Right renal pelvis (tissue), 4 donors: Measurements from ENCODE around the gene POLR1G. TPM values are rescaled to one million over a fixed set of nuclear protein-coding genes. Genes with fewer than 3 reads are reported as not detected.
"Not testable (repeated sequence)": the region's sequence is repeated elsewhere in the genome, so short reads cannot be mapped to it uniquely, and the experiment has no call there.

Experiments used
- DNase-seq, 4 donors: peaks; one replicate each; pipeline ENCODE4 v3.0.0-alpha.2; 2013; ENCODE audit warnings: low read depth in 4 of 4, low spot score in 3 of 4, missing footprints in 1 of 4
- polyA plus RNA-seq, 4 donors: library from polyadenylated mRNA; unstranded; fragments of 120-200 nt; gene quantifications; one replicate each; pipeline ENCODE4 v1.2.1, GENCODE V29; 2013; ENCODE audit not compliant: insufficient read length in 4 of 4

POLR1G gene
- polyA plus RNA-seq, 4 donors = 3.4 to 5.3 (median 3.9) TPM

DNA sequence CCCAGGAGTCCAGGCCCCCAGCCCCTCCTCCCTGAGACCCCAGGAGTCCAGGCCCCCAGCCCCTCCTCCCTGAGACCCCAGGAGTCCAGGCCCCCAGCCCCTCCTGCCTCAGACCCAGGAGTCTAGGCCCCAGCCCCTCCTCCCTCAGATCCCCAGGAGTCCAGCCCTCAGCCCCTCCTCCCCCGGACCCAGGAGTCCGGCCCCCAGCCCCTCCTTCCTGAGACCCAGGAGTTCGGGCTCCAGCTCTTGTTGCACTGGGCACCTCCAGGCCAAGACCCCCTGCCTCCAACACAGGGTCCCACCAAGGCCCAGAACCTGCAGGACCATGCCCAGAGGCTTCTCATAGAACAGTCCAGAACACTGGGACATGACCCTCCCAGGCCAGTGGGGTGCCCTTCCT, 13.5 kb downstream of the POLR1G start:
- DNase-seq = no peak

DNA sequence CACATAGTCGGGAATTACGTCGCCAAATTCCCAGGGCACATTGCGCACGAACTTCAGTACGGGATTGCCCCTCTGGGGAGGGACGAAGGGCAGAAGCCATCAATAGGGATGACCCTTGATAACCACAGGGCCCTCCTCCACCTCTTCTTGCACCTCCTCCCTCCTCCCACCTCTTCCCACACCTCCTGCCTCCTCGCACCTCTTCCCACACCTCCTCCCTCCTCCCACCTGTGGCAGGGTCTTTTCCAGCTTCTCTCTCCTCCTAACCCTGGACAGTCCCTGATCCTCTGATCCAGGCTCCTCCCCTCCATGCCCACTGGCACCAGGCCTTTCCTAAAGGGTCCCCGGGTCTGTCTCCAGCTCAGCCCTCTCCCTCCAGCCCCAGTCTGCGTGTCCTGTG, 13.9 kb downstream of the POLR1G start:
- no peak for DNase-seq

DNA sequence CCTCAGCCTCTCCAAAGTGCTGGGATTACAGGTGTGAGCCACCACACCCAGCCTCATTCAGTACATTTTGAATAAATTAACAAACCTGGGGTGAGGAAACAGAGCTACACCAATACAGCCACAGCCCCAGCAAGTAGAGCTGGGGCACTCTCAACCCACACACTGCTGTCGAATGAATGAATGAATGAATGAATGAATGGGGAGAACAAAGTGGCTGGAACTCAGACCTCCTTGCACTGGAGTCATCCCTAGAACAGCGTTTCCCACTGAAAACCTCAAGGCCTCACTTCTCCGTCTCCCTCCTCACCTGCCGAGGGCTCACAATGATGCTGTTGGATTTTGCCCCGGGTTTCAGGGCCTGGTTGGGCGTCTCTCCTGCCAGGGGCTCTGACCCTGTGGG, 14.4 kb downstream of the POLR1G start:
- no peak for DNase-seq

DNA sequence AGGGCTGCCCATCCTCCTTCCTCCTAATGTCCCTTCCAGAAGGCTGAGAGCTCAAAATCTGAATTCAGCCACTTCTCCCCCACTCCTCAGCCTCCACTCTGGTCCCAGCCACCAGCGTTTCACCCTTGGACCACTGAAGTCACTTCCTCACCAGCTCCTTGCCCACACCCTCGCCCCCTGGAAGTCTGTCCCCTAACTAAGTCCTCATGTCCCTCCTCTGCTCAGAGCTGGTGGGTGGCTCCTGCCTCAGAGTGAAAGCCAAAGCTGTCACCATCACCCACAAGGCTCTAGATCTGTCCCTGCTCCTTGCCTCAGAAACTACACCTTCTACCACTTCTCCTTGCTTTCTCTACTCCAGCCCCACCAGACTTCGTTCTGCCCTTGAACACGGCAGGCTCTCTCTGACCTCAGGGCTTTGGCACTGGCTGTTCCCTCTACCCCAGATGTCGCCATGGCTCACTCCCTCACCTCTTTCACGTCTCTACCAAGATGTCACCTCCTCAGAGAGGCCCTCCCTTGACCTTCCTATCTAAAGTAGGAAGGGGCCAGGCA, 15.6 kb downstream of the POLR1G start:
- no peak for DNase-seq

DNA sequence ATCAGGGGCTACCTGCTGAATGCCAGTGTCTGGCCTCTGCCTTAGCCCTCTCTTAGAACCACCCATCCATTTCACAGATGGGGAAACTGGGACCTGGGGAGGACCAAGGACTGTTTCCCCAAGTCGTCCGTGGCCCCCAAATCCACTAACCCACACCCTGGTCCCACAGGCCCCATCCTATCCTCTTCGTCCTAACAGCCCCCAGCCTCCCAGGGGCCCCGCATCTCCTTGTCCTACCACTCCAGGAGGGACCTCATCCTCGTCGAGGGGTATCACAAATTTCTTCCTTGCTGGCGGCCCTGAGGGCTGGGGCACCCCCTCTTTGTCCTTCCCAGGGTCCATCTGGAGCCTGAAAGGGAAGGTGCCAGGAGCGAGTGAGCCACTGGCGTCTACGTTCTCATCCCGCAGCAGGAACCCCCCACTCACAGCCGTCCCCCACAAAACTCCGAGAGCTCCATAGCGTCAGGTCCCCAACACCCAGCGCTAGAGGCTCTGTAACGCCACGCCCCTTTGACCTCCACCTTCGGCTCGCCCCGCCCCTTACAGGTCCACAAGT, 16.7 kb downstream of the POLR1G start:
- no peak for DNase-seq

DNA sequence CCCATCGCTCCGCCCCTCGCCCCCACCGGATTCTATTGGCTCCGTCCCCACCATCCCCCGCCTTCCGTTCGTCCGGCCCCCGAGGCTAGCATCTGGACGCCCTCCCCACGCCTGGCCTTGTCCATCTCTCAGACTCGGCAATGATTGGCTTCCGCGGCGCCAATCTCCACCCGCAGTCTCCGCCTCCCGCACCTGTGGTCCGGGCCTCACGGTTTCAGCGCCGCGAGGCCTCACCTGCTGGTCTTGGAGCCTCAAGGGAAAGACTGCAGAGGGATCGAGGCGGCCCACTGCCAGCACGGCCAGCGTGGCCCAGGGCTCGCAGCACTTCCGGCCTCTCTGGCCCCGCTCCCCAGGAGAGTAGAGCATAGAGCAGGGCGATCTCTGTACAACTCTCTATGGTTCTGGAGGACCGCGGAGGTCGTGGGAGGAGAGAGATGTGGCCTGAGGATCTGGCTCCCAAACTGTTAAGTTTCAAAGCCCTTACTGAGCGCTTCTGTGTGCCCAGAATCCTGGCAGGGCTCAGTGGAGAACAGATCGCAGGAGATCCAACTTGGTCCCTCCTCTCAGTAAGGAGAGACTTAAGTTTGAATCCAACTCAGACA, 17.2 kb downstream of the POLR1G start, which contains the start of gene ERCC1:
Gene ERCC1 (minus strand): TSS at position 329 of the 602 bp plus-strand sequence. CDS start 543 bp downstream, outside the sequence.
- DNase-seq = peak; percentile 83 to 92 (median 90)

DNA sequence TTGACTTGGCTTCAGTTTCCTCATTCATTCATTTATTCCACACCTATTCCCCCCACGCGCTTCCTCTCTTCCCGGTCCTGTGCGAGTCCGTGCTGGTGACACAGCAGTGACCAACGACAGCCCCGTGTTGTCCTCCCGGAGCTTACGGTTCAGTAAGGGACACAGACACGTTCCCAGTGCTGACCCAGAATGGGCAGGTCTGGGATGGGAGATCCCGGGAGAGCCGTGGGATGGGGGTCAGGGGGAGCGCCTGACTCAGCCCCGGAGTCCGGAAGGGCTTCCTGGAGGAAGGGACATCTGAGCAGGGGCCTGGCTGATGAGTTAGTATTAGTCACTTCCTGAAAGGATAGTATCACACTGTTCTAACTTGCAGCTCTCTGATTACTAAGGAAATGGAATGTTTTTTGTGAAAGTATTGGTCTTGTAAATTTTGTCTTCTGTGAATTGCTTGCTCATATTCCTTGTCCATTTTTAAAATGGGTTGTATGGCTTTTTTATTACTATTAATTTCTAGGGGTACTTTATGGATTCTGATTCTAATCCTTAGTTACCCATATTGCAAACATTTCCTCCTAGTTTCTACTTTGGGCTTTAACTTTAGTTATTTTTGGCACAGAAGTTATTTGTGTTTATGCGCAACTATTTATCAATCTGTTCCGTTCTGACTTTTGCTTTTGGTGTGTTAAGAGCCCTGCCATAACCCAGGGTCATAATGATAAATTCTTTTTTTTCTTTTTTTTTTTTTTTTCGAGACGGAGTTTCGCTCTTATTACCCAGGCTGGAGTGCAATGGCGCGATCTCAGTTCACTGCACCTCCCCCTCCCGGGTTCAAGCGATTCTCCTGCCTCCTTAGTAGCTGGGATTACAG, 18.0 kb downstream of the POLR1G start:
- DNase-seq = no peak

DNA sequence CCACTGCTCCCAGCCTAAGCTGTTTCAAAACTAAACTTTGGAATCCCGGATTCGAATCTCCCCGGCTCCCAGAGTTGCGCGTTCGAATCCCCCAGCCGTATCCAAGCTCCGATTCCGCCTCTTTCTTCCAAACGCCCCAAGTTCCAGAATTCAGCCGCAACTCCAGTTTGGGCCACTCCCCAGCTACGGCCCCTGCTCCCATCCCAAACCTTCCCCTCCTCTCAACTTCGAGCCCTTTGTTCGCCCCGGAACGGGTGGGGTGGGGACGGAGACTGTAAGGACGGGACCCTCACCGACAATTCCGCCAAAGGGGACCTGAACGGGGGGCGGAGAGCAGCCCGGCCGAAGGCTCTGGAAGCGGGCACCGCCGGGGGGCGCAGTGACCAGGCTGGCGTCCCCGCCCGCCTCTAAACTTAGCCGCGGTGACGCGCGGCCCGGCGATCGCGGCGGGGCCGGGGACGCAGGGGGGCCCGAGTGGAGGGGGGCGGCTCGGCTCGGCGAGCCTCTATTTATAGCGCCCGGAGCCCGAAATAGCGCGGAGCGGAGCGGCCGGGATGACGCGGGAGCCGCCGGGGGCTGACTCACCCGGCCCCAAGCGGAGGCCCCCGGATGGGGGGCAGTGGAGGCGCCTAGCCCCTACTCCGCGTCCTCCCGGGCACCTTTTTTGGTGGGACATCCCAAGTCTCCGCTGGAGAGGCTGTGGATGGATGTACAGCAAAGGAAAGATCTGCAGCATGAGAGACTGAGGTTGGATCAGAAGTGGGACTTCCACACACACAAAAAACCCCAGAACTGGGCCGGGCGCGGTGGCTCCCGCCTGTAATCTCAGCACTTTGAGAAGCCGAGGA, 22.2 kb downstream of the POLR1G start:
- DNase-seq = no peak

DNA sequence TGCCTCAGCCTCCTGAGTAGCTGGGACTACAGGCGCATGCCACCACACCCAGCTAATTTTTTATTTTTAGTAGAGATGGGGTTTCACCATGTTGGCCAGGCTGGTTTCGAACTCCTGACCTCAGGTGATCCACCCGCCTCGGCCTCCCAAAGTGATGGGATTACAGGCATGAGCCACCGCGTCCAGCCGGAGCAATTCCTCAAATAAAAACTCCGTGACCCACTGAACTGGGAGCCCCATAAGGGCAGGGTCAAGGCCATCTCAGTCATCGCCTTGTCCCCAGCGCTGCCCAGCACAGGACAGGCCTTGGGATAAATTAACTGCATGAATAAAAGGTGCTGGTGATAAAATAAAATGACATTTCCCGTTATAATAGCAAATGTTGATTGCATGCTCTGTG, 23.5 kb downstream of the POLR1G start:
- DNase-seq = not testable (repeated sequence)

DNA sequence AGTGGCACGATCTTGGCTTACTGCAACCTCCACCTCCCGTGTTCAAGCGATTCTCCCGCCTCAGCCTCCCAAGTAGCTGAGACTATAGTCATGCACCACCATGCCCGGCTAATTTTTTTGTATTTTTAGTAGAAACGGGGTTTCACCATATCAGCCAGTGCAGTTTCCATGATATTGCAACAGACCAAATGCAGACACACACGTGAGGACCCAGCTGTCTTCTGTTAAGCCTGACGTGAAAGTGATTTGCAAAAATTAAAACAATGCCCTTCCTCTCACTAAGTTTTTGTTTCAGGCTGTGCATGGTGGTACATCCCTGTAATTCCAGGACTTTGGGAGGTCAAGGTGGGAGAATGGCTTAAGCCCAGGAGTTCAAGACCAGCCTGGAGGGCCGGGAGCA, 24.6 kb downstream of the POLR1G start:
- DNase-seq = not testable (repeated sequence)

DNA sequence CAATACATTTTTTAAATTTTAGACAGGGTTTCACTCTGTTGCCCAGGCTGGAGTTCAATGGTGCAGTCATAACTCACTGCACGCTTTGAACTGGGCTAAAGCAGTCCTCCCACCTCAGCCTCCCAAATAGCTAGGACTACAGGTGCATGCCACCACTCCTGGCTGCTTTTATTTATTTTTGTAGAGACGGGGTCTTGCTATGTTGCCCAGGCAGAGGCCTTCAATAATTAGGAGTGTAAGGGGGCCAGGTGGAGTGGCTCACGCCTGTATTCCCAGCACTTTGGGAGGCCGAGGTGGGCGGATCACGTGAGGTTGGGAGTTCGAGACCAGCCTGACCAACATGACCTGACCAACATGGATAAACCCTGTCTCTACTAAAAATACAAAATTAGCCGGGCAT, 26.1 kb downstream of the POLR1G start:
- DNase-seq = not testable (repeated sequence)

DNA sequence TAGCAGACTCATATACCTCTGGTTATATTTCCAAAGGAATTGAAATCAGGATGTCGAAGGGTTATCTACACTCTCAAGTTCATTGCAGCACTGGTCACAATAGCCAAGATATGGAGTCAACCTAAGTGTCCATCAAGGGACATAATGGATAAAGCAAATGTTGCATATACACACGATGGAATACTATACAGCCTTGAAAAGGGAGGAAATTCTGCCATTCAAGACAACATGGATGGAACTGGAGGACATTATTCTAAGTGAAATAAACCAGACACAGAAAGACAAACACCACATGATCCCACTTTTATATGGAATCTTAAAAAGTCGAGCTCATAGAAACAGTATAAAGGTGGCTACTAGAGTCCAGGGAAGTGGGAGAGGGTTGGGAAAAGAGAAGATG, 30.9 kb downstream of the POLR1G start:
- no peak for DNase-seq

DNA sequence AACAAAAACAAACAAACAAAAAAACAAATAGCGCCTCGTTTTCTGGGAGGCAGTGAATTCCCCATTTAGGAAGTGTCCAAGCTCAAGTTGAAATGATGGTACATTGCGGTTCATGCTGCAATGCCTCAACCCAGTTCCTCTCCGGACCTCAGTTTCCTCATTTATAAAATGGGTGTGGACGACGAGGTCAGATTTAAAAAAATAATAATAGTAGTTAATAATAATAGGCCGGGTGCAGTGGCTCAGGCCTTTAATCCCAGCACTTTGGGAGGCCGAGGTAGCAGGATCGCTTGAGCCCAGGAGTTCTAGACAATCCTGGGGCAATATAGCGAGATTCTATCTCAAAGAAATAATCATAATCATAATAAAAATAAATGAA, 32.7 kb downstream of the POLR1G start:
- no peak for DNase-seq

DNA sequence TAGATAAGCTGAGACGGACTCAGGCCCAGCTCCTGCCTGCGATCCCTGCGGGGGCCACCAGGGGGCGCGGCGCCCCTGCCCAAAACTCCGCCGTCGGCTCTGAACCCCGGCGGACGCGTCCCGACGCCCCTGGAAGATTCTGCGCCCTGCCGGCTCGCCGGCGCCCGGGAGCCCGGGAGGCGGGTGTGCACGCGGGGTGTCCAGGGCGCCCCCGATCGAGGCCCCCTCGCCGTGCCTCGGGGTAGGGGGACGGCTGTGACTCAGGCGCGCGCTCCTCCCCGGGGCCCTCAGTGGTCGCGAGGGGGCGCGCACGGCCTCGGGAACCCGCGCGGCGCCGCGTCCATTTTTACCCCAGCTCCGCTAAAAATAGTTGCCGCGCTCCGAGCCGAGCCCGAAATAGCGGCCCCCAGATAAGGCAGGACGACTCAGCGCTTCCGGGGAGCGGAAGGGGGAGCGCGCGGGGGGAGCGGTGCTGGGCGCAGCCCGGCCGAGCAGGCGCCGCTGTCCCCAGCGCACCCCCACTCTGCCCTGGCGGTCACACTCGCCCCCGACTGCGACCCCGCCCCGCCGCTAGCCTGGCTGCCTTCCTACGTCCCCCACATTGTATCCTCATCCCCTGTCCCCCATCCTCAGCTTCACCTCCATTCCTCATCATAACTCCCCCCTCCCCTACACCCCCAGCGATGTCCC, 33.3 kb downstream of the POLR1G start:
- no peak for DNase-seq

DNA sequence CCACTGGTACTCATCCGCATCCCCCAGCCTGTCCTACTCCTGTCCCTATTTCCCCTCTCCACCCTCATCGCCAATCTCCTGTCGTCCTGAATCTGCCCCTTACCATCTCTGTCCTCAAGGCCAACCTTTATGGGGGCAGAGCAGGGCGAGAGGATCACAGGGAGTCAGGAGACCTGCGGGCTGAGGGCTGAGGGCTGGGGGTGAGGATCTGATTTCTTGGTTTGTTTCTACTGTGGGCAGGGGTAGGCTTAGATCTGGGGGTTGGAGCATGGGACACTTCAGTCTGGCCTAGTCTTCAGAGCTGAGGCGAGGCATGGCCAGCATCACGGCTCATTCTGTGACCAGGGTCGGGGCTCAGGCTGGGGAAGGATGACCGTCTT, 33.8 kb downstream of the POLR1G start:
- DNase-seq = no peak

DNA sequence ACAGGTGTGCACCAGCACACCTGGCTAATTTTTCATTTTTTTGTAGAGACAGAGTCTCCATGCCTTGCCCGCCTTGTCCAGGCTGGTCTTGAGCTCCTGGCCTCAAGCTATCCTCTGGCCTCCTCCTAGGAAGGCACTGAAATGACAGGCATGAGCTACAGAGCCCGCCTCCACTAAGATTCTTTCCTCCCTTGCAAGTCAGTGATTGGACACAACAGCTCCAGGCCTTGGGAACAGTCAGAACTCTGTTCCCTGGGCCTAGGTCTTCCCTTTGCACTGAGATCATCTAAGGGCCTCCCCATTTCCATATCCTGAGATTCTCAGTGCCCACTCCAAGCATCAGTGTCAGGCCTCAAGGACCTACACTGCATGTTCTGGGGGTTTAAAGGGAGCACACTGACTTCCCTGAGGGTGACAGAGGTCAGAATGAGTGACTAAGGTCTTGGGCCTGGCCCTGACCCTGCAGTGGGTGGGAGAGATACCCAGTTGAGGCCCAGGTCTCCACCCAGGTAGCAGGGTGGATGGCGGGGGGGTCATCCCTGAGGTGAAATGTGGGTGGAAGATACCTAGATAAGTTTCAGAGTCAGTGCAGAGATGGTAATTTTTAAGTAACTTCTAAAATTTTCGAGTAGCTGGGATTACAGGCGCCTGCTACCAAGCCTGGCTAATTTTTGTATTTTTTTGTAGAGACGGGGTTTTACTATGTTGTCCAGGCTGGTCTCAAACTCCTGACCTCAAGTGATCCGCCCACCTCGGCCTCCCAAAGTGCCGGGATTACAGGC, 34.6 kb downstream of the POLR1G start:
- DNase-seq = no peak

DNA sequence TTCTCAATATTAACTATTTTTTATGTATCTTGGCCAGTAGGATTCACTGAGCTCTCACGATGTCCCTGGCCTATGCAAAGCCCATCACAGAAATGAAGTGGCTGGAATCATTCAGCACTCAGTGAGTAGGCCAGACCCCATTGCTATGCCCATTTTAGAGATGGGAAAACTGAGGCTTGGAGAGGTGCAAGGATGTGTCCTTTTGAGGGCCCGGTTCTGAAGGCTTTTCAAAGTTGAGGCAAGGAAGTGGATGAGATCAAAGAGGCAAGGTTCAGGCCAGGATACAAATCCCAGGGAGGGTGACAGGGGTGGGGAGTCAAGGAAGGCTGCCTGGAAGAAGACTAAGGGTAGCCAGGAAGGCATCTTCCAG, 35.9 kb downstream of the POLR1G start:
- no peak for DNase-seq

DNA sequence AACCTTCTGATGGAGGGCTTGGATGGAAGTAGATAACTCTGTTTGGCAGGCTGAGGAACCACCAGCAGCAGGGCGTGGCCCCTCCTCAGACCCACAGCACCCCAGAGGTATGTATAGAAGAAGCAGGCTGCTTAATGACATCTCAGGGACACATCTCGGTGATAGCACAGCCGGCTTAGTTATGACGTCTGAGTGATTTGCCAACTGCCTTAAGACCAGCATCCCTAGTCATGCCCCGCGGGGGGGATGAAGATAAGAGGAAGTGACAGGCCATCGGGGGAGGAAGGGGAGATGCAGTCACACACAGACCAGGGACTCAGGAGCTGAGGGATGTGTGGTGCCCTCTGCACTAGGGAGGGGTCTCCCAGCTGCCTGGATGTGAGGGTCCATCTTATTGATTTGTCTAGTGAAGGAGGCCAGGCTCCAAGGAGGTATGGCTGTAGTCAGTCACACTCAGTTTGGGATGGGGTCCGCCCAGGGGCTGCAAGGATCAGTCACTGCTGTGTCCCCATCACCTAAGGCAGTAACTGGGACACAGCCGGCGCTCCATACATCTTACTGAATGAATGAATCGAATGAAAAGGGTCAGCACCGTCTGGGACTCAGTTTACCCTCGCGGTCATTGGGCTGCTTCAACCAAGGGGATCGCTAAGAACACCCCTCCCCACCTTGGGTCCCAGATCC, 36.5 kb downstream of the POLR1G start:
- DNase-seq = no peak
